AG04450 (cell line): ENCODE data around the gene SPP1. TPM values are rescaled to one million over a fixed set of nuclear protein-coding genes. Genes with fewer than 3 reads are reported as not detected.
"Not testable (repeated sequence)": the region's sequence is repeated elsewhere in the genome, so short reads cannot be mapped to it uniquely, and the experiment has no call there.

Experiments used
- CTCF ChIA-PET: fragments of 300-600, 350-600 bp; formaldehyde crosslinking; extraction: SDS; loops from one replicate; lab custom pipeline; 2022; ENCODE audit warnings: antibody characterized with exemption, inconsistent platforms; lab: Charles Lee
- POLR2A ChIA-PET: fragments of 350-600 bp; formaldehyde crosslinking; extraction: SDS; loops from one replicate; lab custom pipeline; 2021; ENCODE audit warnings: antibody characterized with exemption, inconsistent platforms; lab: Yijun Ruan, JAX
- DNase-seq: peaks from one replicate; pipeline ENCODE4 v3.0.0-alpha.2; 2011; ENCODE audit warnings: low read depth, low spot score
- H3K27ac ChIP-seq: one replicate; pipeline ENCODE4 v1.5.1; 2012; ENCODE audit warnings: low read depth, low read length, control low read depth
- H3K27me3 ChIP-seq: one replicate; pipeline ENCODE4 v1.6.0; 2012; ENCODE audit warnings: low read length; ENCODE audit not compliant: control insufficient read depth, insufficient read depth
- H3K4me3 ChIP-seq: 2 replicates; pipeline ENCODE4 v1.5.1; 2011; ENCODE audit warnings: mild to moderate bottlenecking, low read depth, low read length, control low read depth
- H3K9me3 ChIP-seq: 2 replicates; pipeline ENCODE4 v1.5.1; 2012; ENCODE audit warnings: low read length; ENCODE audit not compliant: control insufficient read depth, insufficient read depth
- CTCF ChIP-seq: IDR thresholded peaks from 2 replicates; pipeline ENCODE4 v1.5.1; 2011; ENCODE audit warnings: low read depth, low read length, control low read depth, inconsistent platforms
- polyA plus RNA-seq: library from polyadenylated mRNA; depleted of rRNA; stranded (reverse); fragments of >200 nt; gene quantifications from 2 replicates; pipeline ENCODE4 v1.2.3, GENCODE V29; 2011

The SPP1 gene
- polyA plus RNA-seq, 1 experiment: 0.69 TPM

GRCh38 chr4:87938746-87939145, 36.8 kb upstream of the SPP1 start:
- no peak for TF ChIP-seq CTCF
- DNase-seq: no peak
- ChIA-PET POLR2A (no interaction called here), CTCF (no interaction called here)
- H3K9me3 ChIP-seq: no peaks in the 10 kb centered on the region
- peaks cover 3% of the 10 kb centered on the region for H3K27me3 ChIP-seq
- no peak overlapping the region for H3K27ac ChIP-seq
- no peak overlapping the region for H3K4me3 ChIP-seq

GRCh38 chr4:87939978-87940690, 35.4 kb upstream of the SPP1 start:
- ChIA-PET POLR2A (no interaction called here), CTCF (no interaction called here)
- Histone ChIP-seq H3K27ac (no peak overlapping the region), H3K27me3 (peaks cover 3% of the 10 kb centered on the region), H3K4me3 (no peak overlapping the region), H3K9me3 (no peaks in the 10 kb centered on the region)
- DNase-seq: no peak
- no peak for TF ChIP-seq CTCF

- CTCF ChIA-PET, POLR2A ChIA-PET, H3K4me3 ChIP-seq, H3K27me3 ChIP-seq, H3K27ac ChIP-seq, DNase-seq, H3K9me3 ChIP-seq: not testable (repeated sequence)
These were observed 34.7 kb upstream of the SPP1 start for GRCh38 chr4:87940809-87941208.

GRCh38 chr4:87941537-87942392, 33.7 kb upstream of the SPP1 start:
- Histone ChIP-seq H3K27me3 (peaks cover 3% of the 10 kb centered on the region), H3K4me3 (no peak overlapping the region), H3K27ac (no peak overlapping the region), H3K9me3 (no peaks in the 10 kb centered on the region)
- CTCF ChIA-PET: interaction anchor here (1.5 kb wide), 1 partner anchor 32 kb away, joined by 3 read pairs; no protein-coding TSS in a partner anchor
- no peak for DNase-seq
- no peak for TF ChIP-seq CTCF
- POLR2A ChIA-PET: no interaction called here

GRCh38 chr4:87943660-87944149, 31.8 kb upstream of the SPP1 start:
- H3K4me3 ChIP-seq: no peak overlapping the region
- no peak for DNase-seq
- no peak for TF ChIP-seq CTCF
- H3K27ac ChIP-seq: no peak overlapping the region
- ChIA-PET POLR2A (no interaction called here), CTCF (interaction anchor here (0.7 kb wide), 1 partner anchor 30 kb away, joined by 3 read pairs; no protein-coding TSS in a partner anchor)
- peaks cover under 1% of the 10 kb centered on the region for H3K27me3 ChIP-seq
- no peaks in the 10 kb centered on the region for H3K9me3 ChIP-seq
